Stimulated activated CD4-positive, alpha-beta T cell treated with anti-CD3 and anti-CD28 coated beads, Interleukin-1b, Interleukin-23, amount 100 ng/mL, for 48 hours (primary cell): Measurements from ENCODE around the gene LENG1.

ENCODE experiments used
- DNase-seq: peaks from one replicate; pipeline ENCODE4 v3.0.0-alpha.2; 2020

LENG1 gene

GRCh38 chr19:54162241-54162805 is 2.8 kb upstream of the LENG1 start:
- peak; percentile 82 for DNase-seq

- no peak for DNase-seq
Observed at GRCh38 chr19:54160854-54161253, 1.3 kb upstream of the LENG1 start.

DNA sequence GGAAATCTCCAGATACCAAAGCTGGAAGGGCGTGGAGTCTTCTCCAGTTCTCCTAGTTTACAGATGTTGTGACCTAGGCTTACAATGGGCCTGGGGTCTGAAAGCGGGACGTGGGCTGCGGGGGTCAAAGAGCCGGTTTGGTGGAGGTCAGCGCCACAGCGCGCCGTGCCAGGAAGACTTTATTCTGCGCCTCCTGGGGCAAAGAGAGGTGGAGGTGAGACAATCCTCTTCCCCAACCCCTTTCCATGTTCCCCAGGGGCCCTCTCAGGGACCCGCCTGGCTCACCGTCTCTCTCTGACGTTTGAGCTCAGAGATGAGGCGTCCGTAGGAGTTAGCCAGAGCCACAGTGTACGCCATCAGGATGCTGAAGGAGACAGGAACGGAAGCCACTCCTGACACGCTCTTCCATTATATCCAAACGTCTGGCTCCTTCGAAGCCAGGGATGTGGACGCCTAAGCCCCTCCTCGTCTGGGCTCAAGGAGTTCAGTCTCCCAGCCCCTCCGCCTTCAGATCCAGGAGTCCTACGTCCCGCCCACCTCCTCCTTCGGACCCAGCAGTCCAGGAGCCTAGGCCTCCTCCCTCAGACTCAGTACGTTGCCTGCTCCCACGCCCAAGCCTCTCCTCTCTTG is 776 bp upstream of the LENG1 start:
- no peak for DNase-seq

DNA sequence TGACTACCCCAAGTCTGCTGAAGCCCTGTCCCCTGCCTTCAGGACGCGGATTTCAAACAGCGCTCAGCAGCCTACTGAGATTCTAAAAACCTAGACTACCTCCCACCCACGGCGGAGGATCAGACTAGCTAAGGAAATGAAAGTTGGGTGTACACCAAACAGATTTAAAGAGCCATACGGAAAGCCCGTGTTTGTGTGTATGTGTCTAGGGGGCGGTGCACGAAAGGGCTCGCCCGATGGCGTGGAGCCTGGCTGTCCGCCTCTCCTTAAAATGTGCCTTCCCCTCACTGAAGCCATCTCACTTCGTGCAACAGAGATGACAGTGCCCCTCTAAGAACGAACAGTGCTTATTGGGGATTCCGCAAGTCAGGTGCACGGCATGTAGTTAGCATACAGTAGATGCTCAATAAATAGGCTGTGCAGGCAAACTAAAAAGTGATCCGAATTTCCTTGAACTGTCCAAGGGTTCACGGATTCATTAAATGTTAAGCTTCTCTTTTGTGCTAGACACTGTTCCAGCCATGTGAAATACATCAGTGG is 639 bp downstream of the LENG1 start:
- DNase-seq = peak; percentile 37

DNA sequence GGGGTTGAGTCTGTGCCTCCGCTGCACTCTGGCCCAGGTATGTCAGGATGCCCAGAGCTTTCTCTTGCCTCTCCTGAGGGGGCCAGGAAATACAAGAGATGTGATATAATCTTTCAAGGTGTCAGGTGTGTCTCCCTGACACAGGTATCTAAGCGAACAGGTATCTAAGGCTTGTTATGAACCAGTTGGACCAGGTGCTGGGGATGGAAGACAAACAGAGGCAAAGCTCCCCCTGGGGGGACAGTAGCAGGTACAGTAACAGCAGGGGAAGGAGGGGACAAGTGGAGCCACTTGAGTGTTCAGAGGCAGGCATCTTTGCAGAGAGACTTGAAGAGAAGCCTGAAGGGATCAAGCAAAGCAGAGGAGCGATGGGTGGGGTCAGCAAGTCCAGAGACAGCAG is 2.6 kb downstream of the LENG1 start:
- DNase-seq = no peak

GRCh38 chr19:54156490-54156889 is 3.0 kb downstream of the LENG1 start:
- no peak for DNase-seq

DNA sequence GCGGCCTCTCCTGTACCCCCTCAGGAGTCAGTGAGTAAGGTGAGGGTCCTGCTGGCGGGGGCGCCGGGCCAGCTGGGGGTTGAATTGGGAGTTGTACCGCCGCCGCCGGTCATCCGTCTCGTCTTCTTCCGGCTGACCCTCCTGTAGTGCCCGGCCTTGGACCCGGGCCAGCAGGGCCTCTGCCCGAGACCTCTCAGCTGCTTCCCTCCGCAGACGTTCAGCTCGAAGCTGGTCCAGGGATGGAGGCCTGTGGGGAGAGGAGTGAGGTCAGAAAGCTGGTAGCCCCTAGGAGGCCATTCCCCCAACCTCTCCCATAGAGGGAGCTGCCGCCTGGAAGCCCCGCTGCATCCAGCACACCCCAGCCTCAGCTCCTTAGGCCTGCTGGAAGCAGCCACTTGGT is 3.8 kb downstream of the LENG1 start:
- no peak for DNase-seq

- DNase-seq = peak; percentile 42
Observed at GRCh38 chr19:54154603-54155345, 4.7 kb downstream of the LENG1 start.

DNA sequence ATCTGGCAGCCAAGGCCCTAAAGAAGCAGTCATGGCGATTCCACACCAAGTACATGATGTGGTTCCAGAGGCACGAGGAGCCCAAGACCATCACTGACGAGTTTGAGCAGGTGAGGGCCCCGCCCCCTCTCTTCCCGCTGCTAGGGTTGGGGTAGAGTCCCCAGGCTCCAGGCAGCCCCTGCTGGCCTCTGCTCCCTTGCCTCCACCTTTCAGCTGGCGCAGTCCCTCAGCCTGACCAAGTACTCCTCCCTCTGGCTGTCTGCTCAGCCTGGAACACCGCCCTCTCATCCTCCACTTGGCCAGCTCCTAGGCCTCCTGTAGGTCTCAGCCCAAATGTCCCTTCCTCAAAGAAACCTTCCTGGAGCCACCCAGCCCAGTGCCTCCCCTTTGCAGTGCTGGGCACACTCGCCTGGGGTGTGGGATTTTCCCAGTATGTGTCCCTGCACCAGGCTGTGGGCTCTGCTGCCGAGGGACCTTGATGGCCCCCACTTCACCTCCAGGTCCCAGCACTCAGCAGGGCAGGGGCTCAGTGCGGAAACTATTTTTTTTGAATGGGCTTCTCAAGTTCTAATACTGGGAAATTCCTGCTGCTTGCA is 5.7 kb downstream of the LENG1 start:
- no peak for DNase-seq

- no peak for DNase-seq
Observed at GRCh38 chr19:54152878-54153524, 6.5 kb downstream of the LENG1 start.

- no peak for DNase-seq
Observed at GRCh38 chr19:54152267-54152666, 7.3 kb downstream of the LENG1 start.

DNA sequence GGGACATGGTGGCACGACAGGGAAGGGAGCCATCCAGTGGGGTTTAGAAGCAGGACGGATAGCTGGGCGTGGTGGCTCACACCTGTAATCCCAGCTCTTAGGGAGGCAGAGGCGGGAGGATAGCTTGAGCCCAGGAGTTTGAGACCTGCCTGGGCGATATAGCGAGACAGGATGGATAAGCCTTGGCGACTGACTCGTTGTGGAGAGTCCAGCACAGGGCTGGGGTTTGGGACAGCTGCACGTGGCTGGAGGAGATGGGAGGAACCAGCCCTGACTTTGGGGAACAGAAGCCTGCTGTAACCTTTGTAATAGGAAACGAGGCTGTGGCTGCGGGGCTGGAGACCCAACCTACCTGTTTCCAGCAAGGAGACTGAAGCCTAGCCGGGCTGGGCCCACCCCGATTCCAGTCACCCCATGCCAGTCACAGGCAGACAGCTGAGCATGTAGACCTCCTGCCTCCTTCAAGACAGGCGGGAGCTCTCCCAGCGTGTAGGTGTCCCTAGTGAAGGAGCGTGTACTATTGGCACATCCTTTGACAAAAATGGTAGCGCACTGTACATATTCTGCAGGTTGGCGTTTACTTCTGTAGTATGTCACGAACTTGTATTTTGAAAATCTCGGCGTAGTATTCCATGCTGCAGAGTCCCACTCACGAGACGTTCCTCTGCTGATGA is 8.0 kb downstream of the LENG1 start:
- no peak for DNase-seq

GRCh38 chr19:54149021-54149812 is 10.3 kb downstream of the LENG1 start:
- no peak for DNase-seq

GRCh38 chr19:54148158-54148557 is 11.4 kb downstream of the LENG1 start:
- no peak for DNase-seq

DNA sequence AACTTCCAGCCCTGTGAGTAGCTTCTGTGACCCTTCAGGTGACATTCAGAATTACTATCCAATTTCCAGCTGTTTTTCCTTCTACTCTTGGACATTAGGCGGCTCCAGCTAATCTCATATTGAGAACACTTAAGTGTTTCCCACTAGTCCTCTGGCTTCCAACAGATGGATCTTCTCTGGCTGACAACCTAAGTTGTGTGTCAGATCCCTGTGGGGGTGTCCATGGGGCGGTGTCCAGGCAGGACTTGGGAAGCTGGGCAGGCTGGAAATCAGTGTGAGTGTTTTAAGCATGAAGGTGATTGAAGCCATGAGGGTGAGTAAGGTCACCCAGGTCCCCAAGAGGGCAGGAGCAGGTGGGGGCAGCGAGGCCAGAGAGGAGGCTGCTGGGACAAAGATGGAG is 11.8 kb downstream of the LENG1 start:
- DNase-seq = no peak

DNA sequence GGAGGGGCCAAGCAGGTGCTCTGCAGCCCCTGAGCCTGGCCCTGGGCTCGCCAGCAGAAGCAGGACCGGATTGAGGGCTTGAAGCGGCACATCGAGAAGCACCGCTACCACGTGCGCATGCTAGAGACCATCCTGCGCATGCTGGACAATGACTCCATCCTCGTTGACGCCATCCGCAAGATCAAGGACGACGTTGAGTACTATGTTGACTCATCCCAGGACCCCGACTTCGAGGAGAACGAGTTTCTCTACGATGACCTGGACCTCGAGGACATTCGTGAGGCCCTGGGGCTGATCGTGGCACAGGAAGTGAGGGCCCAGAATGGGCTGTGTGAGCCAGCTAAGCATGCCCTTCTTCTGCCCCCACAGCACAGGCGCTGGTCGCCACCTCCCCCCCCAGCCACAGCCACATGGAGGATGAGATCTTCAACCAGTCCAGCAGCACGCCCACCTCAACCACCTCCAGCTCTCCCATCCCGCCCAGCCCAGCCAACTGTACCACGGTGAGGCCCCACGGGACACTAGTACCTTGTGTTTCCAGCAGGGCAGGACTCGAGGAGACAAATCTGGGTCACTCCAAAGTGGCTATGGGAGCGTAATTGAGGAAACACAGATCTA is 13.9 kb downstream of the LENG1 start:
- no peak for DNase-seq

DNA sequence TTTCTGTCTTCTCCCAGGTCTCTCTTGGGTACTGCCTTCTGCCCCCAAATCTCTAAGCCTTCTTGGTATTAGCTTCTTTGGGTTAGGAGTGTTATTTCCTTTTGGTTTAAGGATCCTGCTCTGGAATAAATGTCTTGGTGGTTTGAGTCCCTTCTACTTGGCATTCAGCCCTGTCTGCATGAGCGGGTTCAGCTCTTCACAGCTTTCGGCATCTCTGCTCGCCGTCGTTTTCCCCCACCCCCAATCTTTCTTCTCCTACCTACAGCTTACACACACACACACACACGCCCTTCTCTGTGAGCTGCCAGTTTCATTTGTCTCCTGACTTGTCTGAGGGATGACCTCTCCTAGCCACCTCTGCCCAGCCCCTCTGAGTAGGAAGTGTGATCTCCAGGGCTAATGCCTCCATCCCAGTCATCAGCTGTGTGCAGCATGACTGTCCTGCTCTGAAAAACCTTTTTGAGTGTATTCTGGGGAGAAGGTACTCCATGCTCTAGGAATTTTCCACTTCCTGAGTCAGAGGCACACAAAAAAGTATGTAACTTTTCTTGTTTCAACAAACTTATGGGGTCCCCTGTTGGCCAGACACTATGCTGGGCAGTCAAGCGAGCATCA is 17.2 kb downstream of the LENG1 start:
- no peak for DNase-seq

DNA sequence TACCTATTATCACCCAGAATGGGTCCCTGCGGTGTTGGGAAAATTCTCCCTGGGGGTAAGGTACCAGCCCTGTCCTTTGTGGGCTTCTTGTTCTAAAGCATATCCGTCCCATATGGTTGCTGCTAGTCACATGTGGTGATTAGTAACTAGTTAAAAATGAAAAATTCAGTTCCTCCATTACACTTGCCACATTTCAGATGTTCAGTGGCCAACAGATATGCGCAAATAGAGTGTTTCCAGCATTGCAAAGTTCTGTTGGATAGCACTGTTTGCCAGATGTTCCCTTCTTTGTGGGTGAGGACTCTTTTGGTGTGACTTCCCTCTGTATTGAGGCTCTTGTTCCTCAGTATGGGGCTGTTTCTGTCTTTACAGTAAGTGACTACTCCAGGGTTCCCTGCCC is 18.2 kb downstream of the LENG1 start:
- no peak for DNase-seq

DNA sequence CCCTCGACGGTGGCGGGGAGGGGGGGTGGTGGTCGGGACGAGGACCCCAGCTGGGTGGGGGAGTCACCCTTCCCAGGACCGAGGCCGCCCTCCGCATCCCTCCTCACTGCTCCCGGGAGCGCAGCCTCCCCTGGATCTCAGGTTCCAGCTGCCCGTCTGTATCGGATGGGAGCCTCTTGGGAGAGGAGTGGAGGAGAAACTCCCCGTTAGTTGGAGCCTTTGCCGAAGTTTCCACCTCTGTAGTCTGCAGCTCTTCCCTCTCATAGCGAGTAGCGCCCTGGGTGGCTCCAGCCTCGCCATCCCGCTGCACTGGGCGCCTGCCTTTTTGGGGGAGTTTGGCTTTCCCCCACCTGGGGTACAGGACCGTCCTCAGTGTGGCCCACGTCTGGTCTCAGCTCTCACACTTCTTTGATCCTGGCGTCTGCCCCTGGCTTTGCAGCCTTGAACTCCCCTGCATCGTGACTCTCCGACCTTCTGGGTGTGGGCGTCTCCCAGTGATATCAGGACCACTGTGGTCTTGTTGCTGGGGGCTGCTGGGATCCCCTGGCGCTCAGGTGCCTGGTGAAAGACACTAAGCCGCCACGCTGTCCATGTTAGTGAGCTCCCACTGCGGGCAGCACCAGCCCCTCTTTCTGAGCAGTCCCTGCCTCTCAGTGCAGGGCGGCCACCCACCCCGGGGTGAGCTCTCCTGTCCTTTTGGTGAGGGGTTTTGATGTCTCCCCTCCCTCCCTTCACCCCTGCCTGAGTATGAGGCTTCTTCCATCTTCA is 20.8 kb downstream of the LENG1 start:
- DNase-seq = peak; percentile 35
